Esophagus muscularis mucosa (tissue), 4 donors: ENCODE measurements around the gene C1orf105. TPM values are rescaled to one million over a fixed set of nuclear protein-coding genes. Genes with fewer than 3 reads are reported as not detected.
"Not testable (repeated sequence)": the region's sequence is repeated elsewhere in the genome, so short reads cannot be mapped to it uniquely, and the experiment has no call there.

Experiments
- DNase-seq: peaks from one replicate; pipeline ENCODE4 v3.0.0-alpha.2; 2017; ENCODE audit errors: extremely low spot score
- H3K27ac ChIP-seq, 4 donors: fragments of 200-600 bp; sonication (generic); replicated peaks in 1 of 4; 1 replicate in 3 of 4; 2 replicates in 1 of 4; pipeline ENCODE4 v1.5.1; 2016 to 2019; ENCODE audit warnings: mild to moderate bottlenecking in 1 of 4
- H3K27me3 ChIP-seq, 4 donors: fragments of 200-600 bp; sonication (generic); one replicate each; pipeline versions ENCODE4 v1.5.1 to v1.6.0; 2016 to 2019
- H3K36me3 ChIP-seq, 4 donors: fragments of 200-600 bp; sonication (generic); one replicate each; pipeline ENCODE4 v1.5.1; 2016 to 2019
- H3K4me1 ChIP-seq, 4 donors: fragments of 200-600 bp; sonication (generic); one replicate each; pipeline ENCODE4 v1.5.1; 2016 to 2019
- H3K4me3 ChIP-seq, 4 donors: fragments of 200-600 bp; sonication (generic); 1 replicate in 2 of 4; 2 replicates in 2 of 4; pipeline ENCODE4 v1.5.1; 2016 to 2019; ENCODE audit warnings: mild to moderate bottlenecking in 4 of 4, moderate library complexity in 1 of 4
- H3K9me3 ChIP-seq, 4 donors: fragments of 200-600 bp; sonication (generic); 1 replicate in 3 of 4; 2 replicates in 1 of 4; pipeline ENCODE4 v1.5.1; 2016 to 2019
- EP300 ChIP-seq: sonication (generic); formaldehyde crosslinking; IDR thresholded peaks from one replicate; pipeline ENCODE4 v1.6.1; 2017; ENCODE audit warnings: antibody characterized with exemption
- POLR2A ChIP-seq: fragments of 450-650 bp; IDR thresholded peaks from one replicate; pipeline ENCODE4 v1.6.1; 2017; ENCODE audit warnings: antibody characterized with exemption, moderate library complexity, mild to moderate bottlenecking, low read depth
- POLR2AphosphoS5 ChIP-seq, 2 donors: sonication (generic); formaldehyde crosslinking; IDR thresholded peaks; one replicate each; pipeline ENCODE4 v1.6.1; 2017; ENCODE audit warnings: antibody characterized with exemption in 2 of 2
- WGBS: methylation state at CpG from one replicate; pipeline ENCODE4 v1.1.5; 2018; 5-methylcytosine and 5-hydroxymethylcytosine counted together
- intact Hi-C: fragments of 100-400 bp; cut with DNase I; formaldehyde crosslinking; loops from one replicate; pipeline ENCODE4 v1.15.1; 2023
- total RNA-seq, 4 donors: library from RNA; depleted of rRNA; stranded (reverse); fragments of >200 nt; gene quantifications; one replicate each; pipeline versions ENCODE4 v1.1.0 to v1.2.1, GENCODE V29; 2016
- TF ChIP-seq, protein P1 (sequence below), 3 experiments: fragments of 200-600 bp in 2 of 3; fragments of 450-650 bp in 1 of 3; sonication (generic) in 2 of 3; IDR thresholded peaks; one replicate each; pipeline ENCODE4 v1.5.1; 2017 to 2019; ENCODE audit warnings: antibody characterized with exemption in 3 of 3, mild to moderate bottlenecking in 2 of 3, moderate library complexity in 1 of 3

Gene C1orf105, protein sequence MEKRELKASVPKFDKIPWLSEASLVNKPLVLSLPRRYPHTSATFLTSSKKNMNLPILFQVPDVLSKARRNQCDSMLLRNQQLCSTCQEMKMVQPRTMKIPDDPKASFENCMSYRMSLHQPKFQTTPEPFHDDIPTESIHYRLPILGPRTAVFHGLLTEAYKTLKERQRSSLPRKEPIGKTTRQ
- total RNA-seq: not detected

DNA sequence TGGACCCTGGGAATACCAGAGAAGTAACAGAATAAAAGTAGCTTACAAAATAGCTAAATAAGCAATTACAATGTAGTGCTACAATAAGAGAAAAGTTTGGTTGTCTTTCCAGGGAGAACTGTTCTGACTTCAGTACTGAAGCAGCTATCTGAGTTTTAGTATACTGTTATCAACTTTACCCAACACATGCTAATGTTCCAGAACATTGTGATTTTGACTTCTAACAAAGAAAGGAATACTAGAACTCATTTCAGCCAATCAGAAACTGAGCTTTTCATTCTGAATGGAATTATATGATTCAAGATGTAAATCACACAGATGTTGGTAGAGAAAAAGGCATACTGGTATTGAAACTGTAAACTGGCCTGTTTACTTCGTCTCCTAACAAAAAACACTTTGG is at the start of gene C1orf105:
TSS of gene C1orf105 (plus strand) at position 301 of the 400 bp plus-strand sequence. CDS start 201 bp downstream, outside the sequence.
- TF ChIP-seq, protein P1, sequence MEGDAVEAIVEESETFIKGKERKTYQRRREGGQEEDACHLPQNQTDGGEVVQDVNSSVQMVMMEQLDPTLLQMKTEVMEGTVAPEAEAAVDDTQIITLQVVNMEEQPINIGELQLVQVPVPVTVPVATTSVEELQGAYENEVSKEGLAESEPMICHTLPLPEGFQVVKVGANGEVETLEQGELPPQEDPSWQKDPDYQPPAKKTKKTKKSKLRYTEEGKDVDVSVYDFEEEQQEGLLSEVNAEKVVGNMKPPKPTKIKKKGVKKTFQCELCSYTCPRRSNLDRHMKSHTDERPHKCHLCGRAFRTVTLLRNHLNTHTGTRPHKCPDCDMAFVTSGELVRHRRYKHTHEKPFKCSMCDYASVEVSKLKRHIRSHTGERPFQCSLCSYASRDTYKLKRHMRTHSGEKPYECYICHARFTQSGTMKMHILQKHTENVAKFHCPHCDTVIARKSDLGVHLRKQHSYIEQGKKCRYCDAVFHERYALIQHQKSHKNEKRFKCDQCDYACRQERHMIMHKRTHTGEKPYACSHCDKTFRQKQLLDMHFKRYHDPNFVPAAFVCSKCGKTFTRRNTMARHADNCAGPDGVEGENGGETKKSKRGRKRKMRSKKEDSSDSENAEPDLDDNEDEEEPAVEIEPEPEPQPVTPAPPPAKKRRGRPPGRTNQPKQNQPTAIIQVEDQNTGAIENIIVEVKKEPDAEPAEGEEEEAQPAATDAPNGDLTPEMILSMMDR (IDR thresholded peaks at IDR 0.05): no peak
- TF ChIP-seq EP300 (no peak), POLR2AphosphoS5 (IDR thresholded peaks at IDR 0.05) (no peak), POLR2A (no peak)
- Histone ChIP-seq H3K4me1 (no peaks in the 10 kb centered on the region), H3K27me3 (no peaks in the 10 kb centered on the region), H3K9me3 (no peaks in the 10 kb centered on the region), H3K36me3 (no peaks in the 10 kb centered on the region), H3K27ac (no peak within 1 kb of the TSS), H3K4me3 (no peak within 1 kb of the TSS)
- 96% methylated on average over 1 of the region's 1 CpG for WGBS
- no peak for DNase-seq
- intact Hi-C loops: no loop called here

GRCh38 chr1:172371646-172372045 is 48.8 kb upstream of the C1orf105 start:
- H3K27me3 ChIP-seq, H3K27ac ChIP-seq, H3K36me3 ChIP-seq, H3K4me3 ChIP-seq, H3K9me3 ChIP-seq, DNase-seq, H3K4me1 ChIP-seq, intact Hi-C loops: not testable (repeated sequence)
- 90% methylated on average over 3 of the region's 3 CpGs for WGBS

GRCh38 chr1:172373864-172374263 is 46.6 kb upstream of the C1orf105 start:
- H3K27ac ChIP-seq: no peak overlapping the region
- H3K9me3 ChIP-seq: no peaks in the 10 kb centered on the region
- intact Hi-C loops: no loop called here
- H3K27me3 ChIP-seq: no peaks in the 10 kb centered on the region
- TF ChIP-seq POLR2A (no peak), EP300 (no peak), POLR2AphosphoS5 (IDR thresholded peaks at IDR 0.05) (no peak)
- TF ChIP-seq, protein P1 (IDR thresholded peaks at IDR 0.05): no peak
- 69% methylated on average over 1 of the region's 1 CpG for WGBS
- no peaks in the 10 kb centered on the region for H3K36me3 ChIP-seq
- H3K4me3 ChIP-seq: no peak overlapping the region
- no peak for DNase-seq
- no peaks in the 10 kb centered on the region for H3K4me1 ChIP-seq

GRCh38 chr1:172375211-172375631 is 45.3 kb upstream of the C1orf105 start:
- TF ChIP-seq POLR2A (no peak), POLR2AphosphoS5 (IDR thresholded peaks at IDR 0.05) (no peak), EP300 (no peak)
- TF ChIP-seq, protein P1 (IDR thresholded peaks at IDR 0.05): no peak
- no peaks in the 10 kb centered on the region for H3K27me3 ChIP-seq
- H3K9me3 ChIP-seq: no peaks in the 10 kb centered on the region
- intact Hi-C loops: no loop called here
- DNase-seq: no peak
- H3K27ac ChIP-seq: no peak overlapping the region
- WGBS: 88% methylated on average over 2 of the region's 2 CpGs
- H3K4me3 ChIP-seq: no peak overlapping the region
- no peaks in the 10 kb centered on the region for H3K4me1 ChIP-seq
- no peaks in the 10 kb centered on the region for H3K36me3 ChIP-seq

DNA sequence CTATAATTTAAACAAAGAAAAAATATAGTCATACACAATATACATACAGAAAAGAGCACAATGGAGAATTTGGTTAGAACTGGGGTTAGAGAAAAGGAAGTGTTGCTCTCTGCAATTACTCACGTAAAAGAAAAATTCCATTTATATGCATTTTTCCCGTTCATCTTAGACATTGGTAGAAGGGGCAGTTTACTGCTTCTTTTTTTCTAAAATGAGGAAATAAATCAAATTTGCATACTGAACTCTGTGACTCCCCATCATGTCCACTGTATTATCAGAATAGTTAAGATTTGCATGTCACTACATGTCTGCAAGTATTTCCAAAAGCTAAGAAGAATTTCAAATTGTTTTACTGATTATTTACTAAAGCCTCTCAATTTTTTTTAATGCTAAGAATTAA is 44.1 kb upstream of the C1orf105 start:
- H3K4me3 ChIP-seq: no peak overlapping the region
- H3K27me3 ChIP-seq: no peaks in the 10 kb centered on the region
- no peak overlapping the region for H3K27ac ChIP-seq
- intact Hi-C loops: no loop called here
- TF ChIP-seq POLR2AphosphoS5 (IDR thresholded peaks at IDR 0.05): no peak
- no peak for TF ChIP-seq EP300
- no peak for TF ChIP-seq POLR2A
- TF ChIP-seq, protein P1 (IDR thresholded peaks at IDR 0.05): no peak
- H3K9me3 ChIP-seq: no peaks in the 10 kb centered on the region
- H3K4me1 ChIP-seq: no peaks in the 10 kb centered on the region
- 69% methylated on average over 2 of the region's 2 CpGs for WGBS
- H3K36me3 ChIP-seq: no peaks in the 10 kb centered on the region
- no peak for DNase-seq
